ENCODE results near the gene FAM209A. TPM values are rescaled to one million over a fixed set of nuclear protein-coding genes. Genes with fewer than 3 reads are reported as not detected.
"Not testable (repeated sequence)": the region's sequence is repeated elsewhere in the genome, so short reads cannot be mapped to it uniquely, and the experiment has no call there.

The FAM209A gene, protein sequence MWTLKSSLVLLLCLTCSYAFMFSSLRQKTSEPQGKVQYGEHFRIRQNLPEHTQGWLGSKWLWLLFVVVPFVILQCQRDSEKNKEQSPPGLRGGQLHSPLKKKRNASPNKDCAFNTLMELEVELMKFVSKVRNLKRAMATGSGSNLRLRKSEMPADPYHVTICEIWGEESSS
- not detected for total RNA-seq

DNA sequence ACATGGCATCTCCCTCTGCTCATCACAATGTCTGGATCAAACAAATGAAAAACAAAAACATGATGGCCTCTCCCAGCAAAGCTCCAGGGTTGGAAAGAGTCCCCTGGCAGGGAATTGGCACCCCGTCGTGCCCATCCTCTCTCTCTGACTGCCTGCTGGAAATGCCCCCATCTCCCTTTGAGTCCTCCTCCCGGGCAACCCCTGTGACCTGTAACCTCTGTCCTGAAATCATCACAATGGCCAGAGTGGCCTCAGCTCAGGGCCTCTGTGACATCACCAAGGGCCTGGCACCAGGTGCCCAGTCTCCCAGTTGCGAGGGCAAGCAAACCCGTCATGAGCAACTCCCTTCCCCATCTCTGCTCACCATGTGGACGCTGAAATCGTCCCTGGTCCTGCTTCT, at the start of gene FAM209A:
Gene FAM209A (plus strand): TSS at position 301 of the 400 bp plus-strand sequence. CDS start 65 bp downstream, at position 366.
- not testable (repeated sequence) for DNase-seq

DNA sequence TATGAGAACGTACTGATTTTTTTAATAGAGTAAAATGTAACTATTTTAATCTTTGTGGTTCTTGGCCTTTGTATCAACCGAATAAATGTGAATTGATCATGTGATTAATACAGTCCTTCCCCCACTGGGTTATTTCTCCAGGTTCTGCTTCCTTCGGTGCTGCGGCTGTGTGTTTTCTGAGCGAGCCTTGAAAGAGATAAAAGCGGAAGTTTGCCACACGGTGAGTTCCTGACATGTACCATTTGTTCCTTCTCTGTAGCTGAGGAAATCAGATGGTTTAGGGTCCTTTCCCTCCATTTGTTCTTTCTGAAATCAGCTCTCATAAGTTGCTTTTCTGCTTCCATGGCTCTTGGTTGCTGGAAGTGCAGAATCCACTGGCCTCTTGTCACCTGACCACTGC, 40.6 kb upstream of the FAM209A start:
- DNase-seq, result no peak

DNA sequence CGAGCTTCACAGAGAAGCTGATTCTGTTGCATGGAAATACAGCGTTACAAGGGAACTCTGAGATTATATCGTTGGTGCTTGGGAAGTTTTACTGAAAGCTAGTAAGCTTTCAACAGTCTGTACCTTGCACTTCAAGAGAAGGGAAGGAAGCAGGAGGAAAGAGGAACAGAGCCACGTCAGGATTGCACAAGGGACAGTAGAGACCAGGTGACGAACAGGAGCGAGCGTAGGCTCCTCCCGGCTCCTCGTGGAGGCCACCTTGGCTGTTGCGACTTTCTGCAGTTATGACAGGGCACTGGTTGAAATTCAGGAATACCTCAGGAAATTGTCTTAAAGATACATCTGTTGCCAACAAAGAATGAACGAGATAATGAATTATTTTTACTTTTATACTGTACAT, 37.3 kb upstream of the FAM209A start:
- no peak for DNase-seq

DNA sequence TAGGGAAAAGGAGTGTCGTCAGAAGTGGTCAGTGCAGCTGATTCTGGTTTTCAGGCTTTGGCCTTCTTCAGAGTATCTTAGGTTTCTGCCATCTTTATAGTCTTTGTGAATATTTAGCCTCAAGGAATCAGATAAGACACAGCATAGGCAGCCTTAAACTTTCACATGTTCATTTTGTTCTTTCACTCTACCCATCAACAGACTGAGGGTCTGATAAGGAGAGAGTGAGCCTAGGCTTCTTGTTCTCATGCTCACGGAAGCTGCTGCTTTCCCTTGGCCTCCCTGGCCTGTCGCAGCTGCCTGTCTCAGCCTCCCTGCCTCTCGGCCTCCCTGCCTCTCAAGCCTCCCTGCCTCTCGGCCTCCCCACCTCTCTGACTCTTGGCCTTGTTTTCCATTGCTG, 36.0 kb upstream of the FAM209A start:
- no peak for DNase-seq

DNA sequence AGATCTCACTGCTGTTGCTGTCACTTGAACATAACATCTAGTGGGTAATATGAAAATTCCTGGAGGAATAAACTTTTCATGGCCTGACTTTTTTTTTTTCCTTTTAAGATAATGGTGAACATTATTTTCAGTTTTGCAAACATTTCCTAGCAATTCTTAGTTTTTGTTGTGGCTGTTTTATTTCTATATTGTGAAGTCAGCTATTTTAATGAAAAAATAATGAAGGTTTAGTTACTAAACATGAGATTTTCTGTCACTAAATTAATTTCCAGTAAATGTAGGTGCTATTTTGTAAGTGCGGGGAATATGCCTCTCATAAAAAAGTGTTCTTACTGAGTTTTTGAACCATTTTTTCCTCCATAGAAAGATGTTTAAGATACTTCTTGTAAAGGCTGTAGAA, 23.4 kb upstream of the FAM209A start:
- DNase-seq, result no peak

DNA sequence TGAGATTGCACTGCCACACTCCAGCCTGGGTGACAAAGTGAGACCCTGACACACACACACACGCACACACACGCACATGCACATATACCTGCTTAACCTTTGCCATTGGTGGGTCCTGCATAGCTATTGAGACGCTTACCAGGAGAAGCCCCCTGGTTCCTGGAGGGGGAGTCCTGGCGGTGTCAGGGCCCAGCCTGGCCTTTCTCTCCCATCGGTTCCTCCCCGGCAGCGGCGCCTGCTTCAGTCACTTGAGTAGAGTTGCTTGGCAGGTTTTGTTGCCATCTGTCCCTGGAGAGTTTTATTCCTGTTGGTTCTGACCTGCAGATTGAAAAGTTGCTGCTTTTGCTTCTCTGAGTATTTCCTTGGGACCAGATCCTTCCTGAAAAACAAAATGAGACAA, 20.6 kb upstream of the FAM209A start:
- DNase-seq, result no peak

DNA sequence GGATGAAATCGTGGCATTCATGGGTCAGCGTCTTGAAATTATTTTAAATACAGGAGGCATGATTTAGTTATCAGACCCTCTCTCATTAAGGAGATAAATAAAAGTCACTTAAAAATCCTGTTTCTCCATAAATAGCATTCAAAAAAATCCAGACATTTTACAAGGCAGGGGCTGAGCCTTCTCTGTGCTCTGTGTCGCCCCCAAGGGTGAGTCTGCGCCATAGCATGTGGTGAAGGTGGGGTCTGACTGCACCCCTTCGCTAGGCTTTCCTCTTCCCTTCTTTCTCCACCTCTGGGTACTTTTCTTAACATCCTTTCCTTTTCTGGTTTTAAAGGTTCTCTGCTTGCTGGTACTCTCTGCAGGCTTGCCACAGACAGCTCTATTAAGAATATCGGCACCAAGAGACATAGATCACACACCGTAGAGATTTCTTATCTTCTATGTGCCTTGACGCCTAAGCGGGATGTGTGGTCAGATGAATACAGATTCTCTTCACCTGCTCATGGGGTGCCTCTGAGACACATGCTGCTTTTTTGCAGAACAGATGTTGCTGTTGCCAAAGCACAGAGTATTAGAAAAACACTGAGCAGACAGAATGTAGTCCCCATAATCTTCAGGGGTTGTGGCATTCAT, 20.1 kb upstream of the FAM209A start:
- no peak for DNase-seq

DNA sequence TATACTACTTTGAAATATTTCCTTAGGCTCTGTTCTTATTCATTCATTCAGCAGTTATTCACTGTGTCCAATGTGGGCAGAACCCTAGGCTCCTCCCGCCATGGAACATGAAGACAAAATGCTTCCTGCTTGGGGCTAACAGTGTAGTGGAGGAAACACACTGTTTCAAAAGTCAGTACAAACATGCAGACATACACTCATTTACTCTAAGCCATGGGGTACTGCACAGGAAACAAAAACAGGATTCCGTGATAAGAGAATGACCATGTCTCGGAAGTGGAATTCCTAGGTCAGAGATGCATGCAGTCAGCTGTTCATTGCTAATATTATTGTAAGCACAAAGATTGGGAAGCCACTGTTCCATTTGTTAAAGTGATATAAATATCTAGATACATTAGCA, 18.4 kb upstream of the FAM209A start:
- no peak for DNase-seq

DNA sequence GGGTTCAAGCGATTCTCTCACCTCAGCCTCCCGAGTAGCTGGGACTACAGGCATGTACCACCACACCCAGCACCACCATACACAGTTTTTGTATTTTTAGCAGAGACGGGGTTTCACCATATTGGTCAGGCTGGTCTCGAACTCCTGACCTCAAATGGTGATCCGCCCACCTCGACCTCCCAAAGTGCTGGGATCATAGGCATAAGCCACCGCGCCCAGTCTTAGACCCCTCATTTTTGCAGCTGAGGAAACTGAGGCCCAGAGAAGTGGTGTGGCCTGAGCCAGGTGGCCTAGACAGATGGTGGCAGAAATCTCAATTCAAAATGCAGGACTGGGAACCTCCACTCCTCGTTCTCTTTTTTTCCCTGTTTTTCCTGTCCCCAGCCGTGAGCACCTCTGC, 12.6 kb upstream of the FAM209A start:
- no peak for DNase-seq

DNA sequence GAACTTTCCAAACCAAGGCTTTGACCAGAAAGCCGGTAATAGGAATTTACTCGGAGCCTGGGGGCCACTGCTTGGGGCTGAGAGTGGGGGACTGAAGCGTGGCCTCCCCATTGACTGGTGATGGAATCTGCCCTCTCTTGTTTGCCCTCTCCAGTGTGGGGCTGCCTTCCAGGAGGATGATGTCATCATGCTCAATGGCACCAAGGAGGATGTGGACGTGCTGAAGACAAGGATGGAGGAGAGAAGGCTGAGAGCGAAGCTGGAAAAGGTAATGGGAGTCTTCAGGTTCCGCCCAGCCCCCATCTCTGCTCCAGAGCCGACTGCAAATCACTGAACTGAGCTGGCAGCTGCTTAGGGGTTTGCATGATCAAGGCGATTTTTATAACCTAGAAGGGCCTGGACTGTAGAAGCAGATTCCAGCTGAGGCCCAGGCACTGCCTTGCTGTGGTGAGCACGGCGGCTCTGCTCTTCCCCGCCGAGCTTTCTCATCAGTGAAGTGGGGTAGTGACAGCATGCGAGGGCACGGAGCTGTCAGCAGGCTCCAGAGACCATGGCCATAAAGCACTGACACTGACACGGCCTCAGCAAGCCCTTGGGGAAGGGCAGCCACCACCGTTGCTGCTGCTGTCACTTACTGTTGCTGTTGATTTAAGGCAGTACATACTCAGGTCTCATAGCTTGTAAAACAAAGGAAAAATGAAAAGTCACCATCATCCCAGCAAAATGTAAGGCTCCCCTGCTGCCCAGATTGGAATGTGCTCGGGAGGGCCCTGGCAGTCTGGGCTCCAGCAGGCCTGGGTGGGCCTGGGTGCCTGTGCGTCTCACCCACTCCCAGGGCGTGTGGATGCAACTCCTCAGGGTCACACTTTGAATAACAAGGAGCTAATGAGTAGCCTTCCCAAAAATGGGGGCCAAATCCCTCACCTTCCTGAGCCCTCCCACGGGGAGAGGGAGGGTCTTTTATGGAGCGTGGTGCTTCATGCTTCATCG, 11.1 kb upstream of the FAM209A start:
- DNase-seq, result no peak

DNA sequence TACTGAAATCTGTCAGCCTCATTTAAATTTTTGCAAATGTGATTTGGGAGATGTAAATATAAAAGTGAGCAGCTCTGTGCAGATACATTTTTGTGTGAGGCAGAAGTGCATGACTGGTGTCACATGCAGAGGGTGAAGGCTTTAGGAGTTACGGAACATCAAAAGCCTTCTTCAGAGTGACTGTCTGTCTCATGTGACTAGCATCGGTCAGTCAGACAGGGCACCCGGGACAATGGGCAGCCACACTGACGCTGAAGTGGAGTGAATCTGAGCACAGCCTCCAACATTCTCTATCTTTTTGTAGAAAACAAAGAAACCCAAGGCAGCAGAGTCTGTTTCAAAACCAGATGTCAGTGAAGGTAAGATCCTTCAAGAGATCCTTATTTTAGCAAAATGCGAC, 7.9 kb upstream of the FAM209A start:
- DNase-seq, result no peak

DNA sequence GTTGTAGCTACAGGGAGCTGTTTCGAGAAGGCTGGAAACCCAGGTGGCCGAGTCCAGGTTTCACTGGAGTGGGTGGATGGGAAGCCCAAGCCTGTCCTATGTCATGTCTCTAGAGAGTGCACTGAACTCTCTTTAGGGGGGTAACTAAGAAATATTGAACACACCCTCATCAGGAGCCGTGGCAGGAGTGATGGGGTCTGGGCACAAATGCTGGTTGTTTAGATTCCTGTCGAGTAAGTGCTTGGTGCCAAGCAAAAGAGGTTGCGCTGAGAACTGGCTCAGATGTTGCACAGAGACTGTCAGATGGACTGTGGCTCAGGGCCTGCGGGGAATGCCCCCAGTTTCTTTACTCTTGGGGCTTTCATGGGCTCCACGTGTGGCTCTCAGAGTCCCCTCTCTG, 7.3 kb upstream of the FAM209A start:
- DNase-seq, result no peak

DNA sequence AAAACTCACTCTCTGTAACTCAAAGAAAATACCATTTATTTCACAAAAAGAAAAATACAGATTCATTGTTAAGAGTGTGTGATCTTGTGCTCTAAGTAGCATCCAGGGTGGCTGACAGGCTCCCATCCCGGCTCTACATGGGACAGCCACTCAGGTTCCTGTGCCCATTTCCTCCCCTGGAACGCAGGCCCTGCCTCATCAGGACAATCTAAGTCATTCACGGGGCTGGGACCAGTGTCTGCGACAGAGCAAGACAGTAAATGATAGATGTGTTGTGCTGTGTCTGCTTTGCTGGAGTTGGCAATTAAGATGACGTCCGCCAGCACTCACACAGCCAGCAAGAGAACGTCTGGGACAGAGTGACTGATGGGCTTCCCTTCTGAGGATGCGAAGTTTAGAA, 6.9 kb upstream of the FAM209A start:
- no peak for DNase-seq

DNA sequence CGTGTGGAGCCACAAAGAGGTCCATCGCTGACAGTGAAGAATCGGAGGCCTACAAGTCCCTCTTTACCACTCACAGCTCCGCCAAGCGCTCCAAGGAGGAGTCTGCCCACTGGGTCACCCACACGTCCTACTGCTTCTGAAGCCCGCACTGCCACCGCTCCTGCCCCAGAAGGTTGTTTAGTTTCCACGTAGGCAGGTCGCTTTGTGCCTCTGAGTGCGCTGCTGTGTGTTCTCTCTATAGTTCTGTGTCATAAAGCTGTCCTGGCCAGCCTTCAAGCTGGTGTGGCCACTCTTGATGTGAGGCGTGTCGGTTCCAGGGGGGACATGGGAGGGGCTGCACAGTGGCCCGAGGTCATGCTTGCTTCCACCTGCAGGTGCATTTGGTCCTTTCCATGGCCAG, 6.4 kb upstream of the FAM209A start:
- DNase-seq, result no peak

DNA sequence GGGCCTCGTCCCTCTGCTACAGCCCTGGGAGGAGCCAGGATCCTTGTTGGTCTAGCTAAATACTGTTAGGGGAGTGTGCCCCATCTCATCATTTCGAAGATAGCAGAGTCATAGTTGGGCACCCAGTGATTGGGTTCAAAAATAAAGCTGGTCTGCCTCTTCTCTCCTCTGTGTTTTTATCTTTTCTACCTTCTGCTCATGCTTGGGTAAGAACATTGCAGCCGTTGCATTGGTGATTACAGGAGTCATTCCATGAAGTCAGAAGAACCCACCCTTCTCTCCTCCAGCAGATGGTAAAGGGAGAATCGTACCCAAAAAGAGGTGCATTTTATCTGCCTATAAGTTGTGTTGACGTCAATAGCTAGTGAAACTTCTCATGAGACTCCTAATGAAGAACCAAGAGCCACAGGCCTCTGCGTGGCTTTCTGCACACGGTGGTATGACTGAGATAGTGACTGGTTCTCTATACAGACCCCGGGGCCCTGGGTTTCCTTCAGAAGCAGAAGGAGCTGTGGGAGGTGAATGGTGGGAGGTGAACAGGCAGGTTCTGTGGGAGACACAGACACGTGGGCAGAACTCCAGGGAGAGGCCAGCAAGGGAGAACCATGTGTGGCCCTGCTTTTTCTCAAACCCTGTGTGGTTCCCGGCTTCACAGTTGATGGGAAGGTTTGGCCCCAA, 5.7 kb upstream of the FAM209A start:
- no peak for DNase-seq

DNA sequence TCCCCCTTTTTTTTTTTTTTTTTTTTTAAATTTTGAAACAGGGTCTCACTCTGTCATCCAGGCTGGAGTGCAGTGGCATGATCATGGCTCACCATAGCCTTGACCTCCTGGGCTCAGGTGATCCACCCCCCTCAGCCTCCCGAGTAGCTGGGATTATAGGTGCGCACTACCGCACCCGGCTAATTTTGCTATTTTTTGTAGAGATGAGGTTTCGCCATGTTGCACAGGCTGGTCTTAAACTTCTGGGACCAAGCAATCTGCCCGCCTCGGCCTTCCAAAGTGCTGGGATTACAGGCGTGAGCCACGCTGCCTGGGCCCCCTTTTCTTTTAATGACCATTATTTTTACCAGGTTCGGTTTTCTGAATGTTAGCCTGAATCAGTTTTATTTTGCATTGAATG, 5.0 kb upstream of the FAM209A start:
- no peak for DNase-seq

DNA sequence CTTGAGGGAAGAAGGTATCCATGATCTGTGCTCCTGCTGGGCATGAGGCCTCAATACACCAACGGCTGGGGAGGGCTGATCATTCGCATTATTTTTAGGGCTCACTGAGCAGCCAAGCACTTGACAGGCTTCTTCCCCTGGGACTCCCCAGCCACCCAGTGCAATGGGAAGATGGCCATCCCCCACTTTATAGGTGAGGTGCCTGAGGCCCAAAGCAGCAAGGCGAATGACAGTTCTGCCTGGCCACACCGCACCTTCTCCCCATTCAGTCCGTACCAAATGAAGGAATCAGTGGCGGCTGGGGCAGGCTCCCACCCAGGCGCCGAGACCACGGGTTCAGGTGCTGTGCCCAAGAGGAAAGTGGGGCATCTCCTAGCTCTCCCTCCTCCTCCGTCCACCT, 4.4 kb upstream of the FAM209A start:
- no peak for DNase-seq

DNA sequence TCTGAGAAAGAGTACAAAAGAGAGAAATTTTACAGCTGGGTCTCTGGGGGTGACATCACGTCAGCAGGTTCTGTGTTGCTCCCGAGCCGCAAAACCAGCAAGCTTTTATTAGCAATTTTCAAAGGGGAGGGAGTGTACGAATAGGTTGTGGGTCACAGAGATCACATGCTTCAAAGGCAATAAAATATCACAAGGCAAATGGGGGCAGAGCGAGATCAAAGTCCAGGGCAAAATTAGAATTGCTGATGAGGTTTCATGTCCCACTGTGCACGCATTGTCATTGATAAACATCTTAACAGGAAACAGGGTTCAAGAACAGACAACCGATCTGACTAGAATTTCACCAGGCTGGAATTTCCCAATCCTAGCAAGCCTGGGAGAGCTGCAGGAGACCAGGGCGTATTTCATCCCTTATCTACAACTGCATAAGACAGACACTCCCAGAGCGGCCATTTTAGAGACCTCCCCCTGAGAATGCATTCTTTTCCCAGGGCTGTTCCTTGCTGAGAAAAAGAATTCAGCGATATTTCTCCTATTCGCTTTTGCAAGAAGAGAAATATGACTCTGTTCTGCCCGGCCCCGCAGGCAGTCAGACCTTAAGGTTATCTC, 3.7 kb upstream of the FAM209A start:
- not testable (repeated sequence) for DNase-seq

DNA sequence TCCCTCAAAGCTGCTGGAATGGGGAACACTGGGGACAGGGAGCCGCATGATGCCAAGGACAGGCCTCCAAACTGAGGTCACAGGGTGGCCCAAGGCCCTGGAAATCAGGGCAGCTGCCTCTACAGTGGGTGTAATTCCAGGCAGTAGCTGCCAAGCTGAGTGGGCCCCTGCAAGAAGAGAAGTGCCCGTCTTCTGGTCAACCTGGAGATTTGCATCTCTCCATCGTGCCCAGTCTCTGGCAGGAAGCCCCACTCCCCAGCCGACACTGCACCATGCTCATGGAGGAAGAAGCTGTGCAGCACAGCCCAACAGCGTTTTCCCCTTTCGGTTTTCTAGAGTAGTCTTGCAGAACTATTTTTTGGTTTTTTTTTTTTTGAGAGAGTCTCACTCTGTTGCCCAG, 2.2 kb upstream of the FAM209A start:
- no peak for DNase-seq

DNA sequence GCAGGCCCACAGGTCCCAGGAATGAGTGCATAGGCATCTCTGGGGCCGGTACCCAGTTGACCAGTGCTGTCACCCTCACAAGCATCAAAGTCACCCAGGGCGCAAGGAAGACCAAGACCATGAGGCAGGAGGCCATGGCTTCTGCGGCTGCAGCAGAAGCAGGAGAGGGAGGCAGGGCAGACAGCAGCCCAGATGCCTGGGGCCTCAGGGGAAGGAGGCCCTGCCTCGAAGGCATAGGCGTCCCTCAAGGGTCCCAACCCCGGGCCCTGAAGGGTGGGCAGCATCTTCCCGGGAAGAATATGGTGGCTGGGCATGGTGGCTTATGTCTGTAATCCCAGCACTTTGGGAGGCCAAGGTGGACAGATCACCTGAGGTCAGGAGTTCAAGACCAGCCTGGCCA, 3.0 kb downstream of the FAM209A start:
- no peak for DNase-seq

DNA sequence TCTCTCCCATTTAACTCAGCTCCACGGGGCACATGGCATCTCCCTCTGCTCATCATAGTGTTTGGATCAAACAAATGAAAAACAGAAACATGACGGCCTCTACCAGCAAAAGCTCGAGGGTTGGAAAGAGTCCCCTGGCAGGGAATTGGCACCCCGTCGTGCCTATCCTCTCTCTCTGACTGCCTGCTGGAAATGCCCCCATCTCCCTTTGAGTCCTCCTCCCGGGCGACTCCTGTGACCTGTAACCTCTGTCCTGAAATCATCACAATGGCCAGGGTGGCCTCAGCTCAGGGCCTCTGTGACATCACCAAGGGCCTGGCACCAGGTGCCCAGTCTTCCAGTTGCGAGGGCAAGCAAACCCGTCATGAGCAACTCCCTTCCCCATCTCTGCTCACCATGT, 8.4 kb downstream of the FAM209A start, which contains the start of gene FAM209B:
Gene FAM209B (plus strand): TSS at position 301 of the 400 bp plus-strand sequence. CDS start 96 bp downstream, at position 397.
- not testable (repeated sequence) for DNase-seq

DNA sequence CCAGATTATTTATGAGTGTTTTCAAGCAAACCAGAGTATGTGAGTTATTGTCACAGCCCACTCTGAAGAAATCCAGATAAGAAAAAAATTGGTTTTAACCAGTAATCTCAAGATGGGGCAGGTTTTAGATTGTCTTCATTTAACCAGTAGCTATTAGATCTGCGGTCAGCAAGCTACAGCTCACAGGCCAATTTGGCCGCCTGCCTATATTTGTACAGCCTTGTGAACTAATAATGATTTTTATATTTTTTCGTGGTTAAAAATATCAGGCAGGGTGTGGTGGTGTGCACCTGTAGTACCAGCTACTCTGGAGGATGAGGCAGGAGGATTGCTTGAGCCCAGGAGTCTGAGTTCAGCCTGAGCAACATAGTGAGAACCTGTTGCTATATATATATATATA, 13.5 kb downstream of the FAM209A start:
- no peak for DNase-seq

DNA sequence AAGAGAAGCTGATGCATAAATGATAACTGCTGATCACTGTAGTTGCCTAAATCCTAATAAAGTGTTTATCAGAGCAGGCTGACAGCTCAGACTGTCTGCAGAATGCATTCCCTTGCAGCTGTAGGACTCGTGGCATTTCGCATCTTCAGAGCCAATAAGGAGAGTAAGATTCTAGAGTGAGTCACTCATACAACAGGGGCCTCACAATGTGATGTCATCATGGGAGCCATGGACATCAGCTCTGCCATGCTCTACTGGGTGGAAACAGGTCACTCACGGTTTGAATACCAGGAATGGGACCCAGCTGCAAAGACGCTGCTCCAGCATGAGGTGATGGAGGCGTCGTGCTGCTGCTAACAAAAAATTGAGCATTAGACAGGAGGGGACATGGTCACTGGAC, 15.9 kb downstream of the FAM209A start:
- no peak for DNase-seq
